ENCODE data around the gene KCNMA1.

GRCh38 chr10:77613476-77614130 lies 24.0 kb downstream of the KCNMA1 start:
- TF ChIP-seq CTCF (IDR thresholded peaks at IDR 0.05 in 8 of 11, conservative IDR thresholded peaks at IDR 0.05 in 3 of 11): no peak
- TF ChIP-seq POLR2A (IDR thresholded peaks at IDR 0.05): no peak
